Measurements from ENCODE around the gene CCL7. TPM values are rescaled to one million over a fixed set of nuclear protein-coding genes. Genes with fewer than 3 reads are reported as not detected.

The CCL7 gene
- total and polyA plus RNA-seq, 3 donors from 2014 or later: not detected

- WGBS, 2 donors: 40 to 45% methylated on average over 3 of the region's 3 CpGs
- H3K36me3 ChIP-seq (ENCODE audit: low read depth, missing control alignments): no peaks in the 10 kb centered on the region
- intact Hi-C loops (cut with DNase I; ENCODE audit: low total_unique reads): no loop called here
- H3K4me3 ChIP-seq: no peak overlapping the region
- H3K9me3 ChIP-seq: no peaks in the 10 kb centered on the region
- TF ChIP-seq CTCF (IDR thresholded peaks at IDR 0.05) (no peak), POLR2A (IDR thresholded peaks at IDR 0.05) (no peak)
- H3K4me1 ChIP-seq: no peaks in the 10 kb centered on the region
- no peak for DNase-seq
- H3K27ac ChIP-seq: no peak overlapping the region
- no peaks in the 10 kb centered on the region for H3K27me3 ChIP-seq
Observed at GRCh38 chr17:34307110-34307509, 37.1 kb downstream of the CCL7 start.

GRCh38 chr17:34308371-34308770 lies 38.4 kb downstream of the CCL7 start:
- H3K36me3 ChIP-seq (ENCODE audit: low read depth, missing control alignments): no peaks in the 10 kb centered on the region
- no peaks in the 10 kb centered on the region for H3K27me3 ChIP-seq
- DNase-seq: no peak
- H3K4me3 ChIP-seq: no peak overlapping the region
- no peak for TF ChIP-seq CTCF (IDR thresholded peaks at IDR 0.05)
- TF ChIP-seq POLR2A (IDR thresholded peaks at IDR 0.05): no peak
- intact Hi-C loops (cut with DNase I; ENCODE audit: low total_unique reads): no loop called here
- H3K4me1 ChIP-seq: no peaks in the 10 kb centered on the region
- no peaks in the 10 kb centered on the region for H3K9me3 ChIP-seq
- H3K27ac ChIP-seq: no peak overlapping the region

DNA sequence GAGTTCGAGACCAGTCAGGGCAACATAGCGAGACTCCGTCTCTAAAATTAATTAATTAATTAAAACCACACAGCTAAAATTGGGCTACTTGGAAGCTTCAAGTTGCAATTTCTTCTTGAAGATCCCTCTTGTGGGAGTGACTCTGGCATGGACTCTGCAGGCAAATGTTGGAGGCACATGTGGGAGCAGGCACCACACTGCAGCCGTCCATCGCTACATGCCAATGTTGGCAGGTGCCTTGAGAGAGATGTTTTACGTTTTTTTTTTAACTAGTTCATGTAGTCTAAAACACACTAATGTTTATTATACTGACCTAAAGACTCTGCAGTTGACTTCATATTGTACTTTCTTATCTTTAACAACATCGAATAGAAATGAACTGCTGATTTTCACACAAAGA lies 41.3 kb downstream of the CCL7 start:
- intact Hi-C loops (cut with DNase I; ENCODE audit: low total_unique reads): no loop called here

GRCh38 chr17:34312080-34312479 lies 42.1 kb downstream of the CCL7 start:
- WGBS, 2 donors: 54% methylated on average over 5 of the region's 5 CpGs
- no peaks in the 10 kb centered on the region for H3K27me3 ChIP-seq
- intact Hi-C loops (cut with DNase I; ENCODE audit: low total_unique reads): no loop called here
- no peaks in the 10 kb centered on the region for H3K36me3 ChIP-seq (ENCODE audit: low read depth, missing control alignments)
- TF ChIP-seq CTCF (IDR thresholded peaks at IDR 0.05) (no peak), POLR2A (IDR thresholded peaks at IDR 0.05) (no peak)
- H3K4me1 ChIP-seq: no peaks in the 10 kb centered on the region
- no peak for DNase-seq
- no peaks in the 10 kb centered on the region for H3K9me3 ChIP-seq
- H3K4me3 ChIP-seq: no peak overlapping the region
- H3K27ac ChIP-seq: no peak overlapping the region

More for the DNA sequence above, 41.3 kb downstream of the CCL7 start:
- no peak for DNase-seq
- no peaks in the 10 kb centered on the region for H3K27me3 ChIP-seq
- TF ChIP-seq POLR2A (IDR thresholded peaks at IDR 0.05) (no peak), CTCF (IDR thresholded peaks at IDR 0.05) (no peak)
- no peak overlapping the region for H3K4me3 ChIP-seq
- H3K27ac ChIP-seq: no peak overlapping the region
- H3K36me3 ChIP-seq (ENCODE audit: low read depth, missing control alignments): no peaks in the 10 kb centered on the region
- H3K9me3 ChIP-seq: no peaks in the 10 kb centered on the region
- 80 to 87% methylated on average over 7 of the region's 7 CpGs for WGBS, 2 donors
- H3K4me1 ChIP-seq: no peaks in the 10 kb centered on the region

DNA sequence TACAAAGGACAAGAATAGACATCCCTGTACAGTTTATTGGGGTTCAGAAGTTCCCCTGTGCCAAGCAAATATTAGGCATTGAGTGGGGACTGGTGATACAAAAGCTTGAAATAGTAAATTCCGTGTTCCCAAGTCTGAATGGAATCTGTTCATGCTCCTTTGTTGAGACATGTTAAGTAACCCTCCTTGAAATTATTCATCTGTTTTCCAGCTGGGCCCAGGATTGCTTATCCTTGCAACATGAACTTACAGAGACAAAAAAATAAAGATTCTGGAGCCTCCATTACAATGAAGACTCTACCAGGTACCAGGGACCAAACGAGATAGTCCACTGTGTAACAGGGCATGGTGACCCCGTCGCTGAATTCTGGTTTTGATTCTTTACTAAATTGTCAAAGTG lies 43.1 kb downstream of the CCL7 start:
- WGBS, 2 donors: 89 to 90% methylated on average over 4 of the region's 4 CpGs
- DNase-seq: no peak
- no peaks in the 10 kb centered on the region for H3K27me3 ChIP-seq

More for the DNA sequence above, 43.1 kb downstream of the CCL7 start:
- no peak overlapping the region for H3K27ac ChIP-seq
- no peaks in the 10 kb centered on the region for H3K36me3 ChIP-seq (ENCODE audit: low read depth, missing control alignments)
- TF ChIP-seq POLR2A (IDR thresholded peaks at IDR 0.05) (no peak), CTCF (IDR thresholded peaks at IDR 0.05) (no peak)
- intact Hi-C loops (cut with DNase I; ENCODE audit: low total_unique reads): no loop called here
- no peaks in the 10 kb centered on the region for H3K9me3 ChIP-seq
- H3K4me1 ChIP-seq: no peaks in the 10 kb centered on the region
- H3K4me3 ChIP-seq: no peak overlapping the region

Data from testis (tissue), 3 donors.